Measurements from ENCODE around the gene DHX9.

The DHX9 gene

GRCh38 chr1:182839209-182840066, at the start of gene DHX9:
DHX9 (plus strand) TSS chr1:182839347; CDS start chr1:182842567, 3,220 bp downstream.
- DNase-seq (ENCODE audit: low read depth), result peak; percentile 94

GRCh38 chr1:182791281-182792179, 47.6 kb upstream of the DHX9 start:
- no peak for DNase-seq (ENCODE audit: low read depth)

- no peak for DNase-seq (ENCODE audit: low read depth)
Observed at GRCh38 chr1:182794091-182794490, 45.1 kb upstream of the DHX9 start.

- no peak for DNase-seq (ENCODE audit: low read depth)
Observed at GRCh38 chr1:182794676-182795201, 44.4 kb upstream of the DHX9 start.

GRCh38 chr1:182795563-182796228, 43.5 kb upstream of the DHX9 start:
- no peak for DNase-seq (ENCODE audit: low read depth)

GRCh38 chr1:182802006-182802803, 36.9 kb upstream of the DHX9 start:
- DNase-seq (ENCODE audit: low read depth), result no peak

GRCh38 chr1:182803846-182804245, 35.3 kb upstream of the DHX9 start:
- peak; percentile 30 for DNase-seq (ENCODE audit: low read depth)

GRCh38 chr1:182806015-182806678, 33.0 kb upstream of the DHX9 start:
- DNase-seq (ENCODE audit: low read depth), result no peak

GRCh38 chr1:182807907-182808306, 31.2 kb upstream of the DHX9 start:
- DNase-seq (ENCODE audit: low read depth), result no peak

- peak; percentile 11 for DNase-seq (ENCODE audit: low read depth)
Observed at GRCh38 chr1:182809414-182809957, 29.7 kb upstream of the DHX9 start.

GRCh38 chr1:182811975-182812722, 27.0 kb upstream of the DHX9 start:
- no peak for DNase-seq (ENCODE audit: low read depth)

- no peak for DNase-seq (ENCODE audit: low read depth)
Observed at GRCh38 chr1:182816863-182817262, 22.3 kb upstream of the DHX9 start.

- DNase-seq (ENCODE audit: low read depth), result no peak
Observed at GRCh38 chr1:182817802-182818201, 21.3 kb upstream of the DHX9 start.

GRCh38 chr1:182823220-182823619, 15.9 kb upstream of the DHX9 start:
- no peak for DNase-seq (ENCODE audit: low read depth)

GRCh38 chr1:182826892-182827291, 12.3 kb upstream of the DHX9 start:
- DNase-seq (ENCODE audit: low read depth), result no peak

- DNase-seq (ENCODE audit: low read depth), result no peak
Observed at GRCh38 chr1:182829285-182829932, 9.7 kb upstream of the DHX9 start.

- DNase-seq (ENCODE audit: low read depth), result peak; percentile 58
Observed at GRCh38 chr1:182833271-182833670, 5.9 kb upstream of the DHX9 start.

GRCh38 chr1:182834326-182834725, 4.8 kb upstream of the DHX9 start:
- no peak for DNase-seq (ENCODE audit: low read depth)

- DNase-seq (ENCODE audit: low read depth), result peak; percentile 50
Observed at GRCh38 chr1:182835806-182836205, 3.3 kb upstream of the DHX9 start.

Measured in ELR (cell line).